AG09309 (cell line): ENCODE results near the gene PITPNC1.

Experiments
- DNase-seq: peaks from one replicate; pipeline ENCODE4 v3.0.0-alpha.2; 2010; ENCODE audit warnings: low read depth
- H3K4me3 ChIP-seq: 2 replicates; pipeline ENCODE4 v1.5.1; 2011; ENCODE audit warnings: mild to moderate bottlenecking, low read depth, low read length, moderate library complexity; ENCODE audit not compliant: control insufficient read depth
- CTCF ChIP-seq: IDR thresholded peaks from 2 replicates; pipeline ENCODE4 v1.5.1; 2011; ENCODE audit warnings: mild to moderate bottlenecking, low read depth, low read length, inconsistent platforms; ENCODE audit not compliant: insufficient read depth, control insufficient read depth; ENCODE audit errors: missing control alignments

PITPNC1 gene

DNA sequence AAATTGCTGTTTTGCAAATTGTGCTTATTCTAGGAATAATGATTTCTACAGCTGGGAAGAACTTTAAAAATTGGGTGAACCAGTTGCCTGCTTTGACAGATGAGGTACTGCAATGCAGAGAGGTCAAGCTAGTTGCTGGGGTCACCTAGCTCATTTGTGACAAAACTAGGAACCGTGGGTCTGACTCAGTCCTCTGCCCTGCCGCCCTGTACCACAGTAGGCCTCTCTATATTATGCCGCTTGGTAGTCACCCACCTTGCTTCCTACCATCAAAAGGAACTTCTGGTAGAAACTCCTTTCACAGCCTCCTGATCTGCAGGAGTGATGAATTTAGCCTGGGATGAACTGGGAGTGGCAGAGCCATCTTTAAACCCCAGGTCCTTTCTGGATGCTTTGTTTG lies 105.7 kb downstream of the PITPNC1 start:
- DNase-seq = no peak
- no peak for TF ChIP-seq CTCF
- H3K4me3 ChIP-seq = no peak overlapping the region

DNA sequence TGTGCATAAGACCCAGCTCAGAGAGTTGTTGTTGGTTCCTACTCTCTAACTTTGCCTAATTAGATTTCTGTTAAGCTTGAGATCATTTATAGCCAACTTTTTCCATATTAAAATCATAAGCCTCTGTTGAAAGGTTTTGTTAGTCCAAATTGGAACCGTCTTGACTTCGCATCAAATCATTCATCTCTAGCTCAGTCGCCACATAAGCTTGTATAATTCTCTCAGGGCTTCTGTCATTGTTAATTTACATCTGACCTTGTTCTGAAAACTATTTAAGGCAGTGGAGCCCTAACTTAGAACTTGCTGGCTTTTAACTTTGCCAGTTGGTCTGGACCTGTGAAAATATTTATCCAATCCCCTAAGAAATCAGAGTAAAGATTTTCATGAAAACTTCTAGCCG lies 107.2 kb downstream of the PITPNC1 start:
- TF ChIP-seq CTCF = no peak
- no peak for DNase-seq
- no peak overlapping the region for H3K4me3 ChIP-seq

- H3K4me3 ChIP-seq = no peak overlapping the region
- DNase-seq = no peak
- no peak for TF ChIP-seq CTCF
Measured at GRCh38 chr17:67485666-67486065, 108.6 kb downstream of the PITPNC1 start.

DNA sequence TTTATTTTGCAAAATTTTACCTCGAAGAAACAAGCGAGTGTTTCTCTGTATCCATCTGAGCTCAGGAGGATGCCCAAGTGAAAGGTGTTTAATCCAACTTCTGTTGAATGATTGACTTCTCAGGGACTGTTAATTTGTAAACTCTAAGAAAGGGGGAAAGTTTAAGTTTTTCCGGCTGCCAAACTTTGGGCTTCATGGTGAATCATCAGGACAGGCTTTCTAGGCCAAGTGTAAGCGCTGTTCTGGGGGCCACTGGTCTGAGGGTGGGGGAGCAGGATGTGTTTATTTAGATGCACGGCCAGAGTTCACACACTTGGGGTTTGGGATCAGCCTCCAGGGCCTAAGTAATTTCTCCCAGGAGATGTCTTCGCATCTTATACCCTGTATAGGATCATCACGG lies 110.4 kb downstream of the PITPNC1 start:
- no peak for DNase-seq
- no peak overlapping the region for H3K4me3 ChIP-seq
- no peak for TF ChIP-seq CTCF

DNA sequence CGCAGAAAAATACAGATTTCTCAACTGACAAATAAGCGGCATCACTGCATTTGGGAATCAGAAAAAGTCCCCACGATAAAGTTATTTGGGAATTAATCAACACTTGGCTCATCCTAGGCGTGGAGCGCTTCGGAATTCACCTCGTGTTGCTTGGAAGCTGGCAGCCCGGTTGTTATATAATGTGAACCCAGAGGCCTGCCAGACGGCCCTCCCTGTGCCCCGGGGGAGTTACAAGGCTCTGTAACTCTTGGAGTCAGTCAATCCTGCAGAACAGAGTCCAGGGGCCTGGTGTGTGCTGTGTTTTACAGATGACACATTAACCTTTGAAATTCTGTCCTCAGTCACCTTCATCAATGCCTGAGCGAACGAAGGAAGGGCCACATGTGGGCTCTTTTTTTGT lies 111.1 kb downstream of the PITPNC1 start:
- no peak for TF ChIP-seq CTCF
- no peak overlapping the region for H3K4me3 ChIP-seq
- no peak for DNase-seq

- H3K4me3 ChIP-seq = no peak overlapping the region
- DNase-seq = no peak
- no peak for TF ChIP-seq CTCF
Measured at GRCh38 chr17:67488768-67489167, 111.7 kb downstream of the PITPNC1 start.

GRCh38 chr17:67489273-67489672 lies 112.2 kb downstream of the PITPNC1 start:
- TF ChIP-seq CTCF = no peak
- no peak overlapping the region for H3K4me3 ChIP-seq
- no peak for DNase-seq
